Right atrium auricular region (tissue), 2 donors: ENCODE measurements around the gene POU2AF1. TPM values are rescaled to one million over a fixed set of nuclear protein-coding genes. Genes with fewer than 3 reads are reported as not detected.

Source experiments
- DNase-seq: peaks from one replicate; pipeline ENCODE4 v3.0.0-alpha.2; 2019; ENCODE audit warnings: low spot score
- H3K27ac ChIP-seq, 2 donors: fragments of 200-600 bp; sonication (generic); 1 replicate in 1 of 2; 2 replicates in 1 of 2; pipeline ENCODE4 v1.5.1; 2016 to 2019
- H3K27me3 ChIP-seq, 2 donors: fragments of 200-600 bp; sonication (generic); one replicate each; pipeline versions ENCODE4 v1.5.1 to v1.6.0; 2017 to 2019
- H3K36me3 ChIP-seq: fragments of 200-600 bp; sonication (generic); one replicate; pipeline ENCODE4 v1.5.1; 2016
- H3K4me1 ChIP-seq, 2 donors: fragments of 200-600 bp; sonication (generic); one replicate each; pipeline versions ENCODE4 v1.5.1 to v1.6.0; 2017 to 2019
- H3K4me3 ChIP-seq, 2 donors: fragments of 200-600 bp; sonication (generic); 1 replicate in 1 of 2; 2 replicates in 1 of 2; pipeline ENCODE4 v1.5.1; 2017 to 2019; ENCODE audit warnings: mild to moderate bottlenecking in 1 of 2, moderate library complexity in 1 of 2
- H3K9me3 ChIP-seq, 2 donors: fragments of 200-600 bp; sonication (generic); one replicate each; pipeline ENCODE4 v1.5.1; 2019
- total RNA-seq, 2 donors: library from RNA; depleted of rRNA; stranded (reverse); fragments of >200 nt; gene quantifications; one replicate each; pipeline ENCODE4 v1.1.0, GENCODE V29; 2016
- TF ChIP-seq, protein P1 (sequence below), 2 donors: fragments of 200-600 bp; sonication (generic); IDR thresholded peaks; one replicate each; pipeline ENCODE4 v1.5.1; 2019; ENCODE audit warnings: antibody characterized with exemption in 2 of 2

POU2AF1 gene
- total RNA-seq, 2 donors from 2014 or later, result 0.11 to 1.6 TPM

DNA sequence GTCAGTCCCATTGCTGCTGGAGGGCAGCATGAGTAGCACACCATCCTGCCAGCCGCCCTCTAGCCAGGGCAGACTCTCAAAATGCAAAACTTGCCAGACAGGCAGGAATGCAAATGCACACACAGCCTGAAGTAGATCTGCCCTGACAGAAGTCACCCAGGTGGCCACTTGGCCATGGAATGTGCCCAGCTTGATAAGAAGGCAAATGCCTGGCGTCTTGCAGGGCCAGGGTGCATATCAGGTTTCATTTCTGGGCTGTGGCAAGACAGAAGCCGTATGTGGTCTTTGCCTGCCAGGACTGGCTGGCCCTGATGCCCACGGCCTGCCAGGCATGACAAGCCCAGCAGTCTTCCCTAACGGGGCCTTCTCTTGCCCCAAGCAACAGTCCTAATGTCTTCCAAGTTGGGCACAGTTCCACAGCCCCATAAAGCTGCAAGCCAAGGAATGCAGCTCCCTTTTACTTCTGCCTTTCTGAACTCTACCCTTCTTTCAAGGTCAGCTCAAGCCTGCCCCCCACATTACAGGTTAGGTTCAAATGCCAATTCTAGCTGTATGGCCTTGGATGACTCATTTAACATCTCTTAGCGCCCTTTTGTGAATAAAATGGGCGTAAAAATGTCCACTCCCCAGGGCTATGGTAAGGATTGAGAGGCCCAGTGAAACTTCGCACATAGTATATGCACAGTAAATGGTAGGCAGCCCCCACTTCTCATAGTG is 51.0 kb downstream of the POU2AF1 start:
- H3K36me3 ChIP-seq, result no peaks in the 10 kb centered on the region
- no peak overlapping the region for H3K27ac ChIP-seq
- peaks cover 0 to 13% of the 10 kb centered on the region in 2 donors for H3K4me1 ChIP-seq
- no peaks in the 10 kb centered on the region for H3K27me3 ChIP-seq
- DNase-seq, result no peak
- H3K4me3 ChIP-seq, result no peak overlapping the region
- no peaks in the 10 kb centered on the region for H3K9me3 ChIP-seq
- TF ChIP-seq, protein P1, sequence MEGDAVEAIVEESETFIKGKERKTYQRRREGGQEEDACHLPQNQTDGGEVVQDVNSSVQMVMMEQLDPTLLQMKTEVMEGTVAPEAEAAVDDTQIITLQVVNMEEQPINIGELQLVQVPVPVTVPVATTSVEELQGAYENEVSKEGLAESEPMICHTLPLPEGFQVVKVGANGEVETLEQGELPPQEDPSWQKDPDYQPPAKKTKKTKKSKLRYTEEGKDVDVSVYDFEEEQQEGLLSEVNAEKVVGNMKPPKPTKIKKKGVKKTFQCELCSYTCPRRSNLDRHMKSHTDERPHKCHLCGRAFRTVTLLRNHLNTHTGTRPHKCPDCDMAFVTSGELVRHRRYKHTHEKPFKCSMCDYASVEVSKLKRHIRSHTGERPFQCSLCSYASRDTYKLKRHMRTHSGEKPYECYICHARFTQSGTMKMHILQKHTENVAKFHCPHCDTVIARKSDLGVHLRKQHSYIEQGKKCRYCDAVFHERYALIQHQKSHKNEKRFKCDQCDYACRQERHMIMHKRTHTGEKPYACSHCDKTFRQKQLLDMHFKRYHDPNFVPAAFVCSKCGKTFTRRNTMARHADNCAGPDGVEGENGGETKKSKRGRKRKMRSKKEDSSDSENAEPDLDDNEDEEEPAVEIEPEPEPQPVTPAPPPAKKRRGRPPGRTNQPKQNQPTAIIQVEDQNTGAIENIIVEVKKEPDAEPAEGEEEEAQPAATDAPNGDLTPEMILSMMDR (IDR thresholded peaks at IDR 0.05), result no peak

DNA sequence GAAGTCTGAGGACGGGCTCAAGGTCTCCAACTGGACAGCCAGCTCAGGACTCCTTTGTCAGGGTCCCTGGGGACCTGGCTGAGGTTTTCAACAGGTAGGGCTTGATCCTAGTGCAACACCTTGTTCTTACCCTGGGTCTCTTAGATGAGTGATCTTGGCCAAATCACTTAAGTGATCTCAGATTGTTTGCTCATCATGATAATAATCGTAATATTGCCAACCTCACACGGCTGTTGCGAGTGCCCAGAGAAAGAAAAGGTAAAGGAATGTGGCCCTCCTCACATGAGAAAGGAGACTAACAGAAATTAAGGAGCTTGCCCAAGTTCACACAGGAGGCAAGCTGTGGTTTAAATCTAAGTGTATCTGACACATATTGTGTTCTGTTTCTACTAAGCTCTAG is 52.3 kb downstream of the POU2AF1 start:
- Histone ChIP-seq H3K4me1 (peaks cover 0 to 12% of the 10 kb centered on the region in 2 donors), H3K27ac (no peak overlapping the region)

DNA sequence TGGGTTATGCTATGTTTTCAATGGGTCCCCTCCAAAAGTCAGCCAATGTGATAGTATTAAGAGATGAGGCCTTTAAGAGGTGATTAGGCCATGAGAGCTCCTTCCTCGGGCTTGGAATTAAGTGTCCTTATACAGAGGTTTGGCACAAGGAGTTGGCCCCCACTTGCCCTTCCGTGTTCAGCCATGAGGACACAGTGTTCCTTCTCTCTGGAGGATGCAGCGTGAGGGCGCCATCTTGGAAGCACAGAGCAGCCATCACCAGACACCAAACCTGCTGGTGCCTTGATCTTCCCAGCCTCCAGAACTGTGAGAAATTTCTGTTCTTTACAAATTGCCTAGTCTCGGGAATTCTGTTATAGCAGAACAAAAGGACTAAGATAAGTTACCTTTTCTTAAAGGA is 53.8 kb downstream of the POU2AF1 start:
- no peak for DNase-seq
- Histone ChIP-seq H3K36me3 (no peaks in the 10 kb centered on the region), H3K27me3 (no peaks in the 10 kb centered on the region), H3K4me3 (no peak overlapping the region), H3K9me3 (no peaks in the 10 kb centered on the region), H3K4me1 (peaks cover 0 to 6% of the 10 kb centered on the region in 2 donors), H3K27ac (no peak overlapping the region)
- TF ChIP-seq, protein P1 (IDR thresholded peaks at IDR 0.05), result no peak

More for the DNA sequence above, 52.3 kb downstream of the POU2AF1 start:
- Histone ChIP-seq H3K4me3 (no peak overlapping the region), H3K9me3 (no peaks in the 10 kb centered on the region), H3K36me3 (no peaks in the 10 kb centered on the region), H3K27me3 (no peaks in the 10 kb centered on the region)
- TF ChIP-seq, protein P1 (IDR thresholded peaks at IDR 0.05), result no peak
- no peak for DNase-seq

DNA sequence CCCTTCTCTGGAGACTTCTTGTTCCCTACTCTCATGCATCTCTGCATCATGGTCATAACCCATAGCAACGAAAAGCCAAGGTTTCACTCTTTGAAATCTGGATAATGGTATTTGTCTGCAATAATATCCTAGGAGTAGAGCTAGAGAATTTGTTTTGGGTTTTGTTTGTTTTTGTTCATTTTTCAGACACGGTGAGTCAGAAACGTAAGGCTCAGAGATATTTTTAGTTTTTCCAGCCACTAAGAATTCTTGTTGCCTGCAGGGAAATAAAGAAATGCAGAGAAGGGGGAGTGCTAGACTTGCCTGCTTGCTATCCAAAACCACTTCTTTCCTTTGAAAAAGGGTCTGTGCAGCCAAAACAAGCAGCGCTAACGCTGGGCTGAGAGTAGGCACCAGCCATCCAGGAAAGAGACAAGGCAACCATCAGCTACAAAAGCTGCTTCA is 54.8 kb downstream of the POU2AF1 start:
- H3K36me3 ChIP-seq, result no peaks in the 10 kb centered on the region
- H3K27me3 ChIP-seq, result no peaks in the 10 kb centered on the region
- no peaks in the 10 kb centered on the region for H3K9me3 ChIP-seq
- peaks cover 0 to 6% of the 10 kb centered on the region in 2 donors for H3K4me1 ChIP-seq
- no peak for DNase-seq
- TF ChIP-seq, protein P1 (IDR thresholded peaks at IDR 0.05), result no peak
- H3K4me3 ChIP-seq, result no peak overlapping the region
- H3K27ac ChIP-seq, result no peak overlapping the region

DNA sequence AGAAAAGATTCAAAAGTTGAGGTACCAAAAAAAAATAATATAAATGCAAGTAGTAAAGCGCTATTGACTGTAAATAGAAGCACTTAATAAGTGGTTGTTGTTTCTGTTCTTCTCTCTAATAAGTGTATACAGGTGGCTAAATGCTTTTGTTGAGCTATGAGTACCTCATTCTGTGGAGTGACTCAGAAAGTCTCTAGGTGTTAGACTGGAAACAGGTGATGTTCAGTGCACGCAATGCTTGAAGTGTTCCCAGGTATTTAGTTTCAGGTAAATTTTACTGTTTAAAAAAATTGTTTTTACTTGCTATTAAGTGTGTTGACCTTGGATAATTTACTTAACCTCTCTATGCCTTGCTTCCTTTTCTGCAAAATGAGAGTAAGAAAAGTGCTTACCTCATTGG is 56.5 kb downstream of the POU2AF1 start:
- Histone ChIP-seq H3K27ac (no peak overlapping the region), H3K27me3 (no peaks in the 10 kb centered on the region), H3K4me1 (no peaks in the 10 kb centered on the region), H3K9me3 (no peaks in the 10 kb centered on the region), H3K4me3 (no peak overlapping the region), H3K36me3 (no peaks in the 10 kb centered on the region)
- TF ChIP-seq, protein P1 (IDR thresholded peaks at IDR 0.05), result no peak
- DNase-seq, result no peak
